HepG2 (cell line): ENCODE data around the gene TJP2. TPM values are rescaled to one million over a fixed set of nuclear protein-coding genes. Genes with fewer than 3 reads are reported as not detected.
A peak's percentile ranks its signal among the peaks of the same experiment; 100 is the strongest.

ENCODE experiments used
- CCDC6 ChIP-seq: sonication (generic); formaldehyde crosslinking; IDR thresholded peaks from 2 replicates; pipeline ENCODE4 v1.8.1; 2022; ENCODE audit warnings: mild to moderate bottlenecking, missing genetic modification reagents, moderate library complexity
- GPN1 ChIP-seq: sonication (generic); formaldehyde crosslinking; IDR thresholded peaks from 2 replicates; pipeline ENCODE4 v1.5.1; 2020; ENCODE audit warnings: missing genetic modification reagents, borderline replicate concordance
- NCOR1 ChIP-seq: fragments of 200-600 bp; sonication (generic); IDR thresholded peaks from 2 replicates; pipeline ENCODE4 v1.7.0; 2017; ENCODE audit warnings: antibody characterized with exemption, low read length, borderline replicate concordance
- SIX4 ChIP-seq: sonication (generic); formaldehyde crosslinking; IDR thresholded peaks from 2 replicates; pipeline ENCODE4 v1.4.0; 2020; ENCODE audit warnings: missing genetic modification reagents
- TCF7L2 ChIP-seq: IDR thresholded peaks from 2 replicates; pipeline ENCODE4 v1.6.1; 2011; ENCODE audit warnings: mild to moderate bottlenecking, low read depth, low read length, moderate library complexity
- ZBTB4 ChIP-seq: sonication (generic); formaldehyde crosslinking; IDR thresholded peaks from 2 replicates; pipeline ENCODE4 v1.4.0; 2020; ENCODE audit warnings: missing genetic modification reagents, mild to moderate bottlenecking, borderline replicate concordance
- ZMYM3 ChIP-seq: sonication (generic); formaldehyde crosslinking; IDR thresholded peaks from 2 replicates; pipeline ENCODE4 v1.5.1; 2020; ENCODE audit warnings: mild to moderate bottlenecking, missing genetic modification reagents
- ZNF230 ChIP-seq: sonication (generic); formaldehyde crosslinking; IDR thresholded peaks from 2 replicates; pipeline ENCODE4 v1.4.0; 2020; ENCODE audit warnings: mild to moderate bottlenecking, missing genetic modification reagents
- ZNF343 ChIP-seq: sonication (generic); formaldehyde crosslinking; IDR thresholded peaks from 2 replicates; pipeline ENCODE4 v1.4.0; 2020; ENCODE audit warnings: mild to moderate bottlenecking, missing genetic modification reagents
- ZNF460 ChIP-seq: sonication (generic); formaldehyde crosslinking; IDR thresholded peaks from 2 replicates; pipeline ENCODE4 v1.5.1; 2020; ENCODE audit warnings: missing genetic modification reagents, mild to moderate bottlenecking, borderline replicate concordance
- ZNF546 ChIP-seq: sonication (generic); formaldehyde crosslinking; conservative IDR thresholded peaks from 2 replicates; pipeline ENCODE4 v1.8.1; 2023; ENCODE audit warnings: mild to moderate bottlenecking, missing genetic modification reagents
- ZNF572 ChIP-seq: sonication (generic); formaldehyde crosslinking; IDR thresholded peaks from 2 replicates; pipeline ENCODE4 v1.5.1; 2020; ENCODE audit warnings: mild to moderate bottlenecking, missing genetic modification reagents
- ZUFSP ChIP-seq: sonication (generic); formaldehyde crosslinking; IDR thresholded peaks from 2 replicates; pipeline ENCODE4 v1.9.0; 2021; ENCODE audit warnings: missing genetic modification reagents, mild to moderate bottlenecking, borderline replicate concordance
- polyA plus RNA-seq, 8 experiments: library from polyadenylated mRNA; depleted of rRNA in 3 of 8; stranded (reverse) in 7 of 8; unstranded in 1 of 8; fragments of >200 nt; fragmentation: Illumina TruSeq in 4 of 8; extraction: Trizol in 4 of 8; gene quantifications; 2 replicates each; pipeline versions ENCODE4 v1.2.1 to v1.2.3, GENCODE V29; 2011 to 2016; ENCODE audit warnings: low read depth in 4 of 8, missing spikeins in 1 of 8, mixed read lengths in 1 of 8; ENCODE audit not compliant: insufficient read depth in 1 of 8
- total RNA-seq, 5 experiments: library from RNA; depleted of rRNA; stranded (reverse); fragments of >200 nt; fragmentation: Illumina TruSeq; extraction: Trizol; gene quantifications; 2 replicates each; pipeline ENCODE4 v1.2.3, GENCODE V29; 2016; ENCODE audit warnings: low read depth in 1 of 5
- TF ChIP-seq, protein P1 (sequence below), 2 experiments: IDR thresholded peaks; 2 replicates each; pipeline ENCODE4 v1.6.1; 2011 to 2012; ENCODE audit warnings: low read length in 2 of 2, borderline replicate concordance in 1 of 2, low read depth in 1 of 2, mild to moderate bottlenecking in 1 of 2, moderate library complexity in 1 of 2
- TF ChIP-seq, protein P2 (sequence below): sonication (generic); formaldehyde crosslinking; IDR thresholded peaks from 2 replicates; pipeline ENCODE4 v1.5.0; 2020; ENCODE audit warnings: mild to moderate bottlenecking, missing genetic modification reagents, moderate library complexity
- TF ChIP-seq, protein P3 (sequence below): sonication (generic); formaldehyde crosslinking; IDR thresholded peaks from 2 replicates; pipeline ENCODE4 v1.4.0; 2020; ENCODE audit warnings: mild to moderate bottlenecking, low read depth, missing genetic modification reagents

The TJP2 gene
- total and polyA plus RNA-seq, 2 of the 13 experiments (the other 11 are each of a cell fraction or from before 2014, with no cell fraction given): 109 to 110 TPM

DNA sequence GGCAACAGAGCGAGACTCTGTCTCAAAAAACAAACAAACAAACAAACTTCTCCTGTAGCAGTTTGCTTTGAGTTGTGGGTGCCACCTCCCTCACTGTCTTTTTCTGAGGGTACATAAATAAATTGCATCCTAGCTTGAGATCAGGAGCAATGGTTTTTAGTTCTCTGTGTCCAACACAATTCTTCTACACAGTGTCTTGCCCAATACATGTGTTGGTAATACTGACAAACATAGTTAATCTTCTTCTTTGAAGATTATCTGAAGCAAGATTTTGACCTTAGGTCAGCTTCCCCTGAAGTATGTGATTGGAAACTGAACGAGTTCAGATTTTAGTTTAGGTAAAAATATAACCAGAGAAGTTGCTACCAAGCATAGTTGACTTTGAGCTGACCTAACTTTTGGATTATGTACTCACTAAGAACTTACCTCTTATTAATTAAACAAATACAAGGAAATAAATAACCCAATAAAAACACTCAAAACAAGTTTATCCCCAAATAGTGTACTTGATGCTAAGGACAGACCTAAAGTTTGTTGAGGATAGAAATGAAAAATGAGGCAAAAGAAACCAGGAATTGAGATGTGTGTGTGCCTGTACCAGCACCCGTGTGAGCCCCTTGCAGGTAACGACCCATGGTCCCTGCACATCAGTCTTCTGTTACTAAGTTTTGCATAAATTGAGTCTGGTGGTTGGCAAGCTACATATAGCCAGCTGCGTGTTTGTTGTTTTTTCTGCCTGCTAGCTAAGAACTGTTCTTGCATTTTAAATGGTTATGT, 16.2 kb downstream of the TJP2 start (continued):
- TF ChIP-seq, protein P1, sequence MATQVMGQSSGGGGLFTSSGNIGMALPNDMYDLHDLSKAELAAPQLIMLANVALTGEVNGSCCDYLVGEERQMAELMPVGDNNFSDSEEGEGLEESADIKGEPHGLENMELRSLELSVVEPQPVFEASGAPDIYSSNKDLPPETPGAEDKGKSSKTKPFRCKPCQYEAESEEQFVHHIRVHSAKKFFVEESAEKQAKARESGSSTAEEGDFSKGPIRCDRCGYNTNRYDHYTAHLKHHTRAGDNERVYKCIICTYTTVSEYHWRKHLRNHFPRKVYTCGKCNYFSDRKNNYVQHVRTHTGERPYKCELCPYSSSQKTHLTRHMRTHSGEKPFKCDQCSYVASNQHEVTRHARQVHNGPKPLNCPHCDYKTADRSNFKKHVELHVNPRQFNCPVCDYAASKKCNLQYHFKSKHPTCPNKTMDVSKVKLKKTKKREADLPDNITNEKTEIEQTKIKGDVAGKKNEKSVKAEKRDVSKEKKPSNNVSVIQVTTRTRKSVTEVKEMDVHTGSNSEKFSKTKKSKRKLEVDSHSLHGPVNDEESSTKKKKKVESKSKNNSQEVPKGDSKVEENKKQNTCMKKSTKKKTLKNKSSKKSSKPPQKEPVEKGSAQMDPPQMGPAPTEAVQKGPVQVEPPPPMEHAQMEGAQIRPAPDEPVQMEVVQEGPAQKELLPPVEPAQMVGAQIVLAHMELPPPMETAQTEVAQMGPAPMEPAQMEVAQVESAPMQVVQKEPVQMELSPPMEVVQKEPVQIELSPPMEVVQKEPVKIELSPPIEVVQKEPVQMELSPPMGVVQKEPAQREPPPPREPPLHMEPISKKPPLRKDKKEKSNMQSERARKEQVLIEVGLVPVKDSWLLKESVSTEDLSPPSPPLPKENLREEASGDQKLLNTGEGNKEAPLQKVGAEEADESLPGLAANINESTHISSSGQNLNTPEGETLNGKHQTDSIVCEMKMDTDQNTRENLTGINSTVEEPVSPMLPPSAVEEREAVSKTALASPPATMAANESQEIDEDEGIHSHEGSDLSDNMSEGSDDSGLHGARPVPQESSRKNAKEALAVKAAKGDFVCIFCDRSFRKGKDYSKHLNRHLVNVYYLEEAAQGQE (IDR thresholded peaks at IDR 0.05; ENCODE audit: borderline replicate concordance in 1 of 2, low read depth in 1 of 2, low read length in 2 of 2): no peak
- TF ChIP-seq TCF7L2: no peak
- TF ChIP-seq ZNF546 (CRISPR knock-in tag): no peak
- no peak for TF ChIP-seq ZNF343 (CRISPR knock-in tag)
- TF ChIP-seq, protein P2, sequence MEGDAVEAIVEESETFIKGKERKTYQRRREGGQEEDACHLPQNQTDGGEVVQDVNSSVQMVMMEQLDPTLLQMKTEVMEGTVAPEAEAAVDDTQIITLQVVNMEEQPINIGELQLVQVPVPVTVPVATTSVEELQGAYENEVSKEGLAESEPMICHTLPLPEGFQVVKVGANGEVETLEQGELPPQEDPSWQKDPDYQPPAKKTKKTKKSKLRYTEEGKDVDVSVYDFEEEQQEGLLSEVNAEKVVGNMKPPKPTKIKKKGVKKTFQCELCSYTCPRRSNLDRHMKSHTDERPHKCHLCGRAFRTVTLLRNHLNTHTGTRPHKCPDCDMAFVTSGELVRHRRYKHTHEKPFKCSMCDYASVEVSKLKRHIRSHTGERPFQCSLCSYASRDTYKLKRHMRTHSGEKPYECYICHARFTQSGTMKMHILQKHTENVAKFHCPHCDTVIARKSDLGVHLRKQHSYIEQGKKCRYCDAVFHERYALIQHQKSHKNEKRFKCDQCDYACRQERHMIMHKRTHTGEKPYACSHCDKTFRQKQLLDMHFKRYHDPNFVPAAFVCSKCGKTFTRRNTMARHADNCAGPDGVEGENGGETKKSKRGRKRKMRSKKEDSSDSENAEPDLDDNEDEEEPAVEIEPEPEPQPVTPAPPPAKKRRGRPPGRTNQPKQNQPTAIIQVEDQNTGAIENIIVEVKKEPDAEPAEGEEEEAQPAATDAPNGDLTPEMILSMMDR (CRISPR knock-in tag): no peak
- TF ChIP-seq NCOR1: peak; percentile 82
- no peak for TF ChIP-seq ZUFSP
- TF ChIP-seq ZNF460 (CRISPR knock-in tag): no peak
- no peak for TF ChIP-seq GPN1 (CRISPR knock-in tag)
- TF ChIP-seq ZBTB4 (CRISPR knock-in tag): no peak; the same call in 1 of the 2 replicates
- TF ChIP-seq ZNF572 (CRISPR knock-in tag): no peak
- no peak for TF ChIP-seq SIX4 (CRISPR knock-in tag)
- TF ChIP-seq CCDC6 (CRISPR knock-in tag): no peak
- TF ChIP-seq, protein P3, sequence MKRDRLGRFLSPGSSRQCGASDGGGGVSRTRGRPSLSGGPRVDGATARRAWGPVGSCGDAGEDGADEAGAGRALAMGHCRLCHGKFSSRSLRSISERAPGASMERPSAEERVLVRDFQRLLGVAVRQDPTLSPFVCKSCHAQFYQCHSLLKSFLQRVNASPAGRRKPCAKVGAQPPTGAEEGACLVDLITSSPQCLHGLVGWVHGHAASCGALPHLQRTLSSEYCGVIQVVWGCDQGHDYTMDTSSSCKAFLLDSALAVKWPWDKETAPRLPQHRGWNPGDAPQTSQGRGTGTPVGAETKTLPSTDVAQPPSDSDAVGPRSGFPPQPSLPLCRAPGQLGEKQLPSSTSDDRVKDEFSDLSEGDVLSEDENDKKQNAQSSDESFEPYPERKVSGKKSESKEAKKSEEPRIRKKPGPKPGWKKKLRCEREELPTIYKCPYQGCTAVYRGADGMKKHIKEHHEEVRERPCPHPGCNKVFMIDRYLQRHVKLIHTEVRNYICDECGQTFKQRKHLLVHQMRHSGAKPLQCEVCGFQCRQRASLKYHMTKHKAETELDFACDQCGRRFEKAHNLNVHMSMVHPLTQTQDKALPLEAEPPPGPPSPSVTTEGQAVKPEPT (CRISPR knock-in tag): no peak
- no peak for TF ChIP-seq ZNF230 (CRISPR knock-in tag)
- no peak for TF ChIP-seq ZMYM3 (CRISPR knock-in tag)
